Gastrocnemius medialis (tissue), 4 donors: ENCODE measurements around the gene PTPRT.

ENCODE experiments used
- CTCF ChIP-seq, 5 experiments: fragments of 450-650 bp in 3 of 5; fragments of 200-600 bp in 2 of 5; sonication (generic) in 2 of 5; IDR thresholded peaks in 4 of 5; conservative IDR thresholded peaks in 1 of 5; 1 replicate in 4 of 5; 2 replicates in 1 of 5; pipeline ENCODE4 v1.5.1; 2016 to 2019; ENCODE audit warnings: antibody characterized with exemption in 5 of 5, mild to moderate bottlenecking in 3 of 5, moderate library complexity in 3 of 5
- POLR2A ChIP-seq, 2 donors: fragments of 450-650 bp; IDR thresholded peaks; one replicate each; pipeline ENCODE4 v1.6.1; 2017; ENCODE audit warnings: antibody characterized with exemption in 2 of 2, mild to moderate bottlenecking in 2 of 2, moderate library complexity in 2 of 2

DNA sequence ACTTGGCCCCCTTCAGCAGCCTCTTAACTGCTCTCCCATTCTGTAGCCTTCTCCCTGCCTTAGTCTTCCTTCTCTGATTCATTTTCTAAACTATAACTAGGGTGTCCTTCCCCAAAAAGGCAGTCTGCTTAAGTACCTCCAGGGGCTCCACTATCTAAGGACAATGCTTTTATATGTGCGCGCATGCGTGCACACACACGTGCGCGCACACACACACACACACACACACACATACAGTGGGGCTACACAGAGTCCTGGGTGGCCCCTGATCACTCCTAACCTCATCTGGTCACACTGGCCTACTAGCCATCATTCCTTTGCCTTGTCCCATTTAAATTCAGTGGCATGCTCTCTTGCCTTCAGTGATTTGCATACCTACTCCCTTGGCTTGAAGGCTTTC, 917.2 kb downstream of the PTPRT start:
- TF ChIP-seq CTCF (IDR thresholded peaks at IDR 0.05 in 4 of 5, conservative IDR thresholded peaks at IDR 0.05 in 1 of 5) (no peak), POLR2A (IDR thresholded peaks at IDR 0.05) (no peak)
